GM13977 (cell line): ENCODE measurements around the gene PHLDB2.

Experiments used
- DNase-seq: peaks from one replicate; pipeline ENCODE4 v3.0.0; 2012; ENCODE audit warnings: low spot score
- CTCF ChIP-seq: IDR thresholded peaks from 2 replicates; pipeline ENCODE4 v1.5.1; 2012; ENCODE audit warnings: mild to moderate bottlenecking, control low read depth; ENCODE audit not compliant: insufficient read depth; ENCODE audit errors: extremely low read depth, missing control alignments
- in situ Hi-C: fragments of 300-500 bp; cut with MboI; formaldehyde crosslinking; loops from one replicate; pipeline ENCODE4 v1.12.0; 2022; ENCODE audit warnings: low sequenced_read_pairs, low pct_unique_long_range_greater_than_20kb, mixed read lengths, inconsistent platforms; ENCODE audit not compliant: unreplicated experiment

The PHLDB2 gene

GRCh38 chr3:112001526-112001925 lies 142.5 kb downstream of the PHLDB2 start:
- in situ Hi-C loops: no loop called here
- TF ChIP-seq CTCF: no peak
- no peak for DNase-seq

DNA sequence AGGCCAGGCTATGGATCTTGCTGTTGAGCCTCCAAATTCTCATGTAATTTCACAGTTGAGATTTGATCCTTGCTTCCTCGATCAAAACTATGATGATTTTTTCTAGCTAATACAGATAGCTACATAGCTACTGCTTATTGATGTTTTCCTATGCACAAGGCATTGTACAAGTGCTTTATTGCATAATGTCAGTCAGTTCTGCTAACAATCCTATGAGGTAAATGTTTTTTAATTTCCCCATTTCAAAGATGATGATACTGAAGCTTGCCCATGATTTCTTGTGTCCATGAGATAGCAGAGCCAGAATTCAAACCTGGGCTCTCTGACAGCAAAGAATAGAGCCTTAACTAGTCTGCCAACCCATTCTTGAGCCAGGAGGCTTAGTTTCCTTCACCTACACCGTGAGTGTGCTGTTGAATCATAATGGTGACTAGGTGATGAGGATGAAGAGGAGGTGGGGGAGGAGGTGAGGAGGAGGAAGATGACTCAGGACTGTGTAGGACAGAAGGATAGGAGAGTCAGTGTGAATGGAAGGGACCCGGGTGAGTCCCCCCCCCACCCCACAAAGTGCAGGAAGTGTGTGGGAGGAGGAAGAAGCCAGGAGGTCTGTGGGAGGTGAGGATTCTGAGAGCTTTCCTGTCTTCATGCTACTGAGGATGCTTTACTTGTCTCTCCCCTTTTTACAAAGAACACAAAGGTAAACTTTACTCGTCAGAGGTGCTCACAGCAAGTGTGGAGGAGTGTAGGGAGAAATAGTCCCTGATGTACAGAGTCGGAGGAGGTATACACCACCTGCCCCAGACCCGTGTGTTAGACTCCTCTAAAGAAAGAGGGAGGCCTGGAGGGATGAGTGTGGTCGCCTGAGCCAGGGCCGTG lies 143.3 kb downstream of the PHLDB2 start:
- in situ Hi-C loops: no loop called here
- TF ChIP-seq CTCF: no peak
- DNase-seq: no peak

DNA sequence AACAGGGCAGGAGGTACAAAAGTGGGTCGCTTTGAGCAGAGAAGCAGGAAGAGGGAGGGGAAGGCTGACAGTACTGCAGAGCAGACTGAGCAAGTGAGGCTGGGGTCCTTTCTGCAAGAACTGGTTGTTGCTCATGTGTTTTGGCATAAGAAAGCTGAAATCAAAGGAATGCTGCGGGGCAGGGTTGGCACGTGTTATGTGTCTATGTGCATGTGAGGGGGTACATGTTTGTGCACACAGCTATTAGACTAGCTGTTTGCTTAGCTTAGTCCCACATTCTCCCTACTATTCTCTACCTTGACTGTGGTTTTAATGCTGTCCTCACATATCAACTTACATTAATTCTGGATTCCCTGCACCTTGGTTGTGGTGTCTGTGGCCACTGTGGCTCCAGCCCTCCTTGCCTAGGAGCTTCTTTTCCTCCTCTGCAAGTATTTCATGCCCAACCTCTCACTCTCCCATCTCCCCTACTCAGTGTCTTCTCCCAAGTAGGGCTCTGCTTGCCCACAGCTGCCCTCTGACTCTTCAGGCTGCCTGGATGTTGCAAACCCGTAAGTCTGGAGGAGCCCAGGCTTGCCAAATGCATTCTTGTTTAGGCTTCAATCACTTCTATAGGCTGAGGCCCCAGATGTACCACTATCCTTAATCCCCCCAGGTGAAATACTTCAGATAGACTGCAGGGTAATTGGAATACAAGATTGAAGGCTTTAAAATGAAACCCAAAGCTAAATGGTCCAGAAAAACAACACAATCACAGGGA lies 144.4 kb downstream of the PHLDB2 start:
- in situ Hi-C loops: no loop called here
- no peak for DNase-seq
- TF ChIP-seq CTCF: no peak

DNA sequence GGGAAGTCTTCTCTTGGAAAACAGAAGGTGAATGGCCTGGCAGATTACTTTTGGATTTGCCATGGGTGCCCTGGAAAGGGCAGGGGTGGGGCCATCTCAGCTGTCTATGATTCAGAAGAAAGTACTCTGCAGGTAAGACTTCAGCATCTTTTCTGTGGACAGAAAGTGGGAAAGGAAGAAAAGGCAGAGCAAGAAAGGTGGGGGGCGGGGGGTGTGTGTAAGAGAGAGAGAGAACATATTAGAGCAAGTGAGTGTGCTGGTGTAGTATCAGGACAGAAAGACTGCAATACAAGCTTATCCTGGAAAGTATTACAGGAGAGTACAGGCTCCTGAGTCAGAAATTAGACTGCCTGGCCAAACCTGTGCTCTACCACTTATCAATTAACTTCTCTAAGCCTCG lies 145.1 kb downstream of the PHLDB2 start:
- no peak for TF ChIP-seq CTCF
- in situ Hi-C loops: no loop called here
- no peak for DNase-seq

GRCh38 chr3:112004669-112005068 lies 145.6 kb downstream of the PHLDB2 start:
- in situ Hi-C loops: no loop called here
- DNase-seq: no peak
- TF ChIP-seq CTCF: no peak

- in situ Hi-C loops: no loop called here
- TF ChIP-seq CTCF: no peak
- DNase-seq: no peak
Measured at GRCh38 chr3:112005091-112005672, 146.1 kb downstream of the PHLDB2 start.
